Naive B cell (primary cell): ENCODE data around the gene REPS1. TPM values are rescaled to one million over a fixed set of nuclear protein-coding genes. Genes with fewer than 3 reads are reported as not detected.
"Not testable (repeated sequence)": the region's sequence is repeated elsewhere in the genome, so short reads cannot be mapped to it uniquely, and the experiment has no call there.

Experiments
- ATAC-seq, 2 donors: fragments of 150-1000 bp; cut with Tn5 transposase; 2 replicates each; pipeline ENCODE4 v1.10.0; 2021; ENCODE audit warnings: low read depth in 2 of 2, mild to moderate bottlenecking in 2 of 2, moderate library complexity in 2 of 2
- DNase-seq: peaks from one replicate; pipeline ENCODE4 v3.0.0; 2022
- H3K27ac Mint-ChIP-seq, 6 donors: one replicate each; pipeline ENCODE4 v1.8.0; 2020 to 2022; ENCODE audit warnings: mild to moderate bottlenecking in 6 of 6, mixed read lengths in 6 of 6, moderate library complexity in 5 of 6, inconsistent platforms in 2 of 6
- H3K27me3 Mint-ChIP-seq, 3 donors: one replicate each; pipeline ENCODE4 v1.8.0; 2021 to 2022; ENCODE audit warnings: mixed read lengths in 3 of 3, mild to moderate bottlenecking in 1 of 3
- H3K36me3 Mint-ChIP-seq, 2 donors: one replicate each; pipeline ENCODE4 v1.8.0; 2020 to 2022; ENCODE audit warnings: mixed read lengths in 2 of 2, inconsistent platforms in 1 of 2, mild to moderate bottlenecking in 1 of 2
- H3K4me1 Mint-ChIP-seq, 3 donors: one replicate each; pipeline ENCODE4 v1.8.0; 2020 to 2022; ENCODE audit warnings: mixed read lengths in 3 of 3, inconsistent platforms in 1 of 3, mild to moderate bottlenecking in 1 of 3, moderate library complexity in 1 of 3
- H3K4me3 Mint-ChIP-seq, 8 donors: one replicate each; pipeline ENCODE4 v1.8.0; 2020 to 2022; ENCODE audit warnings: mild to moderate bottlenecking in 8 of 8, mixed read lengths in 8 of 8, moderate library complexity in 8 of 8, inconsistent platforms in 2 of 8
- H3K9me3 Mint-ChIP-seq, 7 donors: one replicate each; pipeline ENCODE4 v1.8.0; 2020 to 2022; ENCODE audit warnings: mixed read lengths in 7 of 7, mild to moderate bottlenecking in 5 of 7, inconsistent platforms in 2 of 7, moderate library complexity in 1 of 7
- polyA plus RNA-seq, 6 donors: library from polyadenylated mRNA; unstranded; fragments of 300-500 nt; fragmentation: Illumina TruSeq; gene quantifications; one replicate each; pipeline ENCODE4 v1.2.3, GENCODE V29; 2021; ENCODE audit warnings: low read depth in 6 of 6

The REPS1 gene
- polyA plus RNA-seq, 6 donors from 2014 or later: 17.5 to 28.4 (median 21.7) TPM

- ATAC-seq: peak; percentile 99 to 100
- Mint-ChIP-seq H3K4me1 (peaks cover 14 to 24% (median 17%) of the 10 kb centered on the region in 3 donors), H3K27me3 (no peaks in the 10 kb centered on the region), H3K36me3 (no peaks in the 10 kb centered on the region), H3K4me3 (peak overlapping the region in 6 of 8 donors; percentile 22 to 56 (median 30)), H3K9me3 (no peaks in the 10 kb centered on the region), H3K27ac (peak overlapping the region in 5 of 6 donors; percentile 12 to 77 (median 40))
- DNase-seq: peak; percentile 25
These were observed 28.5 kb upstream of the REPS1 start for GRCh38 chr6:139016337-139017213.

GRCh38 chr6:139014945-139015344, 26.9 kb upstream of the REPS1 start:
- H3K4me3 Mint-ChIP-seq: peak overlapping the region in 1 of 8 donors; percentile 27
- H3K4me1 Mint-ChIP-seq: peaks cover 14 to 24% (median 17%) of the 10 kb centered on the region in 3 donors
- no peak overlapping the region for H3K27ac Mint-ChIP-seq
- no peaks in the 10 kb centered on the region for H3K27me3 Mint-ChIP-seq
- DNase-seq: no peak
- no peaks in the 10 kb centered on the region for H3K9me3 Mint-ChIP-seq
- ATAC-seq: no peak
- H3K36me3 Mint-ChIP-seq: no peaks in the 10 kb centered on the region

- peak overlapping the region in 1 of 6 donors; percentile 54 for H3K27ac Mint-ChIP-seq
- peaks cover 14 to 23% (median 17%) of the 10 kb centered on the region in 3 donors for H3K4me1 Mint-ChIP-seq
- H3K4me3 Mint-ChIP-seq: no peak overlapping the region
- H3K27me3 Mint-ChIP-seq: no peaks in the 10 kb centered on the region
- no peaks in the 10 kb centered on the region for H3K9me3 Mint-ChIP-seq
- ATAC-seq (no peak), DNase-seq (no peak)
- peaks cover 0 to 1% of the 10 kb centered on the region in 2 donors for H3K36me3 Mint-ChIP-seq
These were observed 25.2 kb upstream of the REPS1 start for GRCh38 chr6:139013185-139013800.

- H3K9me3 Mint-ChIP-seq: peaks cover 0 to 8% (median 3%) of the 10 kb centered on the region in 7 donors
- H3K4me1 Mint-ChIP-seq: peaks cover 15 to 29% (median 22%) of the 10 kb centered on the region in 3 donors
- DNase-seq (no peak), ATAC-seq (no peak)
- no peak overlapping the region for H3K27ac Mint-ChIP-seq
- peaks cover 0 to 11% of the 10 kb centered on the region in 2 donors for H3K36me3 Mint-ChIP-seq
- no peaks in the 10 kb centered on the region for H3K27me3 Mint-ChIP-seq
- no peak overlapping the region for H3K4me3 Mint-ChIP-seq
These were observed 23.9 kb upstream of the REPS1 start for GRCh38 chr6:139011980-139012379.

- H3K4me1 Mint-ChIP-seq: peaks cover 8 to 20% (median 13%) of the 10 kb centered on the region in 3 donors
- peaks cover 0 to 11% of the 10 kb centered on the region in 2 donors for H3K36me3 Mint-ChIP-seq
- H3K27me3 Mint-ChIP-seq: no peaks in the 10 kb centered on the region
- no peak for ATAC-seq
- DNase-seq: no peak
- peaks cover 0 to 8% (median 3%) of the 10 kb centered on the region in 7 donors for H3K9me3 Mint-ChIP-seq
- H3K4me3 Mint-ChIP-seq: peak overlapping the region in 1 of 8 donors; percentile 29
- H3K27ac Mint-ChIP-seq: no peak overlapping the region
These were observed 22.6 kb upstream of the REPS1 start for GRCh38 chr6:139010674-139011073.

GRCh38 chr6:139008117-139008516, 20.1 kb upstream of the REPS1 start:
- Mint-ChIP-seq H3K4me1 (peaks cover 8 to 18% (median 13%) of the 10 kb centered on the region in 3 donors), H3K9me3 (peaks cover 0 to 8% (median 3%) of the 10 kb centered on the region in 7 donors), H3K4me3 (no peak overlapping the region), H3K27me3 (no peaks in the 10 kb centered on the region), H3K27ac (no peak overlapping the region), H3K36me3 (peaks cover 0 to 11% of the 10 kb centered on the region in 2 donors)
- DNase-seq (no peak), ATAC-seq (no peak)

GRCh38 chr6:139007428-139007827, 19.4 kb upstream of the REPS1 start:
- Mint-ChIP-seq H3K27me3 (no peaks in the 10 kb centered on the region), H3K9me3 (peaks cover 0 to 8% (median 3%) of the 10 kb centered on the region in 7 donors), H3K36me3 (peaks cover 0 to 11% of the 10 kb centered on the region in 2 donors), H3K27ac (peak overlapping the region in 1 of 6 donors; percentile 16), H3K4me3 (peak overlapping the region in 1 of 8 donors; percentile 42), H3K4me1 (peaks cover 8 to 18% (median 13%) of the 10 kb centered on the region in 3 donors)
- ATAC-seq (peak; percentile 56 to 60), DNase-seq (no peak)

- H3K4me1 Mint-ChIP-seq: peaks cover 8 to 18% (median 13%) of the 10 kb centered on the region in 3 donors
- no peak overlapping the region for H3K27ac Mint-ChIP-seq
- DNase-seq (no peak), ATAC-seq (no peak)
- peaks cover 0 to 11% of the 10 kb centered on the region in 2 donors for H3K36me3 Mint-ChIP-seq
- peak overlapping the region in 1 of 8 donors; percentile 1 for H3K4me3 Mint-ChIP-seq
- H3K9me3 Mint-ChIP-seq: peaks cover 0 to 8% (median 3%) of the 10 kb centered on the region in 7 donors
- H3K27me3 Mint-ChIP-seq: no peaks in the 10 kb centered on the region
These were observed 18.4 kb upstream of the REPS1 start for GRCh38 chr6:139006477-139006876.

- Mint-ChIP-seq H3K36me3 (peaks cover 0 to 11% of the 10 kb centered on the region in 2 donors), H3K9me3 (peaks cover 0 to 8% (median 3%) of the 10 kb centered on the region in 7 donors), H3K4me3 (no peak overlapping the region), H3K4me1 (peaks cover 8 to 18% (median 13%) of the 10 kb centered on the region in 3 donors), H3K27ac (no peak overlapping the region), H3K27me3 (no peaks in the 10 kb centered on the region)
- no peak for DNase-seq
- ATAC-seq: no peak
These were observed 15.7 kb upstream of the REPS1 start for GRCh38 chr6:139003751-139004150.

- ATAC-seq: no peak
- Mint-ChIP-seq H3K4me1 (no peaks in the 10 kb centered on the region), H3K36me3 (no peaks in the 10 kb centered on the region), H3K27me3 (no peaks in the 10 kb centered on the region), H3K4me3 (no peak overlapping the region), H3K9me3 (no peaks in the 10 kb centered on the region), H3K27ac (no peak overlapping the region)
- DNase-seq: no peak
These were observed 12.1 kb upstream of the REPS1 start for GRCh38 chr6:138999949-139000725.

- Mint-ChIP-seq H3K27ac (no peak overlapping the region), H3K36me3 (peaks cover 5 to 7% of the 10 kb centered on the region in 2 donors), H3K27me3 (no peaks in the 10 kb centered on the region), H3K9me3 (peaks cover 0 to 10% (median 4%) of the 10 kb centered on the region in 7 donors), H3K4me1 (peaks cover 0 to 3% (median 0%) of the 10 kb centered on the region in 3 donors), H3K4me3 (no peak overlapping the region)
- no peak for ATAC-seq
- DNase-seq: no peak
These were observed 9.1 kb upstream of the REPS1 start for GRCh38 chr6:138997136-138997535.

GRCh38 chr6:138996524-138996923, 8.5 kb upstream of the REPS1 start:
- no peak overlapping the region for H3K4me3 Mint-ChIP-seq
- peaks cover 0 to 10% (median 4%) of the 10 kb centered on the region in 7 donors for H3K9me3 Mint-ChIP-seq
- ATAC-seq (no peak), DNase-seq (no peak)
- H3K4me1 Mint-ChIP-seq: peaks cover 0 to 3% (median 0%) of the 10 kb centered on the region in 3 donors
- peaks cover 5 to 7% of the 10 kb centered on the region in 2 donors for H3K36me3 Mint-ChIP-seq
- H3K27ac Mint-ChIP-seq: no peak overlapping the region
- no peaks in the 10 kb centered on the region for H3K27me3 Mint-ChIP-seq

GRCh38 chr6:138993410-138993809, 5.4 kb upstream of the REPS1 start:
- Mint-ChIP-seq H3K9me3 (peaks cover 0 to 10% (median 4%) of the 10 kb centered on the region in 7 donors), H3K4me1 (peaks cover 0 to 12% (median 8%) of the 10 kb centered on the region in 3 donors), H3K27ac (peak overlapping the region in 1 of 6 donors; percentile 48)
- not testable (repeated sequence) for ATAC-seq, DNase-seq, H3K4me3 Mint-ChIP-seq, H3K36me3 Mint-ChIP-seq, H3K27me3 Mint-ChIP-seq
